HepG2 (cell line): ENCODE measurements around the gene GIPC1. TPM values are rescaled to one million over a fixed set of nuclear protein-coding genes. Genes with fewer than 3 reads are reported as not detected.

Experiments used
- CEBPG ChIP-seq: IDR thresholded peaks from 2 replicates; pipeline ENCODE4 v1.6.1; 2016
- LCORL ChIP-seq, 2 experiments: fragments of 450-650 bp in 1 of 2; sonication (generic) in 1 of 2; formaldehyde crosslinking in 1 of 2; IDR thresholded peaks; 2 replicates each; pipeline versions ENCODE4 v1.5.0 to v1.6.1; 2017 to 2020; ENCODE audit warnings: antibody characterized with exemption in 1 of 2, missing genetic modification reagents in 1 of 2
- MIXL1 ChIP-seq: IDR thresholded peaks from 2 replicates; pipeline ENCODE4 v1.6.1; 2016
- SKI ChIP-seq: fragments of 450-650 bp; IDR thresholded peaks from one replicate; pipeline ENCODE4 v1.6.1; 2018; ENCODE audit warnings: mild to moderate bottlenecking; ENCODE audit not compliant: partially characterized antibody
- SMAD3 ChIP-seq: sonication (generic); formaldehyde crosslinking; IDR thresholded peaks from 2 replicates; pipeline ENCODE4 v1.4.0; 2020; ENCODE audit warnings: missing genetic modification reagents
- ZBTB10 ChIP-seq: sonication (generic); formaldehyde crosslinking; IDR thresholded peaks from 2 replicates; pipeline ENCODE4 v1.4.0; 2020; ENCODE audit warnings: missing genetic modification reagents, borderline replicate concordance
- ZNF280D ChIP-seq: sonication (generic); formaldehyde crosslinking; IDR thresholded peaks from 2 replicates; pipeline ENCODE4 v1.5.1; 2020; ENCODE audit warnings: mild to moderate bottlenecking, missing genetic modification reagents
- ZNF343 ChIP-seq: sonication (generic); formaldehyde crosslinking; IDR thresholded peaks from 2 replicates; pipeline ENCODE4 v1.4.0; 2020; ENCODE audit warnings: mild to moderate bottlenecking, missing genetic modification reagents
- ZNF383 ChIP-seq: sonication (generic); formaldehyde crosslinking; IDR thresholded peaks from 2 replicates; pipeline ENCODE4 v1.4.0; 2020; ENCODE audit warnings: missing genetic modification reagents, mild to moderate bottlenecking, borderline replicate concordance
- ZNF570 ChIP-seq: sonication (generic); formaldehyde crosslinking; IDR thresholded peaks from 2 replicates; pipeline ENCODE4 v1.4.0; 2020; ENCODE audit warnings: mild to moderate bottlenecking, missing genetic modification reagents, borderline replicate concordance
- ZNF83 ChIP-seq: sonication (generic); formaldehyde crosslinking; IDR thresholded peaks from 2 replicates; pipeline ENCODE4 v1.4.0; 2020; ENCODE audit warnings: missing genetic modification reagents, mild to moderate bottlenecking, borderline replicate concordance
- polyA plus RNA-seq, 8 experiments: library from polyadenylated mRNA; depleted of rRNA in 3 of 8; stranded (reverse) in 7 of 8; unstranded in 1 of 8; fragments of >200 nt; fragmentation: Illumina TruSeq in 4 of 8; extraction: Trizol in 4 of 8; gene quantifications; 2 replicates each; pipeline versions ENCODE4 v1.2.1 to v1.2.3, GENCODE V29; 2011 to 2016; ENCODE audit warnings: low read depth in 4 of 8, missing spikeins in 1 of 8, mixed read lengths in 1 of 8; ENCODE audit not compliant: insufficient read depth in 1 of 8
- total RNA-seq, 5 experiments: library from RNA; depleted of rRNA; stranded (reverse); fragments of >200 nt; fragmentation: Illumina TruSeq; extraction: Trizol; gene quantifications; 2 replicates each; pipeline ENCODE4 v1.2.3, GENCODE V29; 2016; ENCODE audit warnings: low read depth in 1 of 5
- TF ChIP-seq, protein P1 (sequence below): sonication (generic); formaldehyde crosslinking; IDR thresholded peaks from 2 replicates; pipeline ENCODE4 v1.4.0; 2020; ENCODE audit warnings: missing genetic modification reagents
- TF ChIP-seq, protein P2 (sequence below), 2 experiments: IDR thresholded peaks; 2 replicates each; pipeline ENCODE4 v1.6.1; 2011 to 2012; ENCODE audit warnings: low read length in 2 of 2, borderline replicate concordance in 1 of 2, low read depth in 1 of 2, mild to moderate bottlenecking in 1 of 2, moderate library complexity in 1 of 2

Gene GIPC1
- total and polyA plus RNA-seq, 2 of the 13 experiments (the other 11 are each of a cell fraction or from before 2014, with no cell fraction given), result 27.1 to 48.1 TPM

GRCh38 chr19:14516746-14517438 lies 21.0 kb upstream of the GIPC1 start (continued):
- TF ChIP-seq ZNF383 (CRISPR knock-in tag) (no peak), ZNF343 (no peak), LCORL (IDR thresholded peaks at IDR 0.05) (no peak), LCORL (CRISPR knock-in tag; IDR thresholded peaks at IDR 0.05) (peak; percentile 58; the same call in 1 of the 2 replicates), MIXL1 (no peak), ZNF570 (CRISPR knock-in tag) (no peak), SMAD3 (CRISPR knock-in tag) (no peak), CEBPG (no peak), ZNF280D (no peak), ZBTB10 (CRISPR knock-in tag) (no peak), ZNF83 (CRISPR knock-in tag) (no peak), SKI (no peak)
- TF ChIP-seq, protein P1, sequence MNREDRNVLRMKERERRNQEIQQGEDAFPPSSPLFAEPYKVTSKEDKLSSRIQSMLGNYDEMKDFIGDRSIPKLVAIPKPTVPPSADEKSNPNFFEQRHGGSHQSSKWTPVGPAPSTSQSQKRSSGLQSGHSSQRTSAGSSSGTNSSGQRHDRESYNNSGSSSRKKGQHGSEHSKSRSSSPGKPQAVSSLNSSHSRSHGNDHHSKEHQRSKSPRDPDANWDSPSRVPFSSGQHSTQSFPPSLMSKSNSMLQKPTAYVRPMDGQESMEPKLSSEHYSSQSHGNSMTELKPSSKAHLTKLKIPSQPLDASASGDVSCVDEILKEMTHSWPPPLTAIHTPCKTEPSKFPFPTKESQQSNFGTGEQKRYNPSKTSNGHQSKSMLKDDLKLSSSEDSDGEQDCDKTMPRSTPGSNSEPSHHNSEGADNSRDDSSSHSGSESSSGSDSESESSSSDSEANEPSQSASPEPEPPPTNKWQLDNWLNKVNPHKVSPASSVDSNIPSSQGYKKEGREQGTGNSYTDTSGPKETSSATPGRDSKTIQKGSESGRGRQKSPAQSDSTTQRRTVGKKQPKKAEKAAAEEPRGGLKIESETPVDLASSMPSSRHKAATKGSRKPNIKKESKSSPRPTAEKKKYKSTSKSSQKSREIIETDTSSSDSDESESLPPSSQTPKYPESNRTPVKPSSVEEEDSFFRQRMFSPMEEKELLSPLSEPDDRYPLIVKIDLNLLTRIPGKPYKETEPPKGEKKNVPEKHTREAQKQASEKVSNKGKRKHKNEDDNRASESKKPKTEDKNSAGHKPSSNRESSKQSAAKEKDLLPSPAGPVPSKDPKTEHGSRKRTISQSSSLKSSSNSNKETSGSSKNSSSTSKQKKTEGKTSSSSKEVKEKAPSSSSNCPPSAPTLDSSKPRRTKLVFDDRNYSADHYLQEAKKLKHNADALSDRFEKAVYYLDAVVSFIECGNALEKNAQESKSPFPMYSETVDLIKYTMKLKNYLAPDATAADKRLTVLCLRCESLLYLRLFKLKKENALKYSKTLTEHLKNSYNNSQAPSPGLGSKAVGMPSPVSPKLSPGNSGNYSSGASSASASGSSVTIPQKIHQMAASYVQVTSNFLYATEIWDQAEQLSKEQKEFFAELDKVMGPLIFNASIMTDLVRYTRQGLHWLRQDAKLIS (CRISPR knock-in tag), result no peak
- TF ChIP-seq, protein P2, sequence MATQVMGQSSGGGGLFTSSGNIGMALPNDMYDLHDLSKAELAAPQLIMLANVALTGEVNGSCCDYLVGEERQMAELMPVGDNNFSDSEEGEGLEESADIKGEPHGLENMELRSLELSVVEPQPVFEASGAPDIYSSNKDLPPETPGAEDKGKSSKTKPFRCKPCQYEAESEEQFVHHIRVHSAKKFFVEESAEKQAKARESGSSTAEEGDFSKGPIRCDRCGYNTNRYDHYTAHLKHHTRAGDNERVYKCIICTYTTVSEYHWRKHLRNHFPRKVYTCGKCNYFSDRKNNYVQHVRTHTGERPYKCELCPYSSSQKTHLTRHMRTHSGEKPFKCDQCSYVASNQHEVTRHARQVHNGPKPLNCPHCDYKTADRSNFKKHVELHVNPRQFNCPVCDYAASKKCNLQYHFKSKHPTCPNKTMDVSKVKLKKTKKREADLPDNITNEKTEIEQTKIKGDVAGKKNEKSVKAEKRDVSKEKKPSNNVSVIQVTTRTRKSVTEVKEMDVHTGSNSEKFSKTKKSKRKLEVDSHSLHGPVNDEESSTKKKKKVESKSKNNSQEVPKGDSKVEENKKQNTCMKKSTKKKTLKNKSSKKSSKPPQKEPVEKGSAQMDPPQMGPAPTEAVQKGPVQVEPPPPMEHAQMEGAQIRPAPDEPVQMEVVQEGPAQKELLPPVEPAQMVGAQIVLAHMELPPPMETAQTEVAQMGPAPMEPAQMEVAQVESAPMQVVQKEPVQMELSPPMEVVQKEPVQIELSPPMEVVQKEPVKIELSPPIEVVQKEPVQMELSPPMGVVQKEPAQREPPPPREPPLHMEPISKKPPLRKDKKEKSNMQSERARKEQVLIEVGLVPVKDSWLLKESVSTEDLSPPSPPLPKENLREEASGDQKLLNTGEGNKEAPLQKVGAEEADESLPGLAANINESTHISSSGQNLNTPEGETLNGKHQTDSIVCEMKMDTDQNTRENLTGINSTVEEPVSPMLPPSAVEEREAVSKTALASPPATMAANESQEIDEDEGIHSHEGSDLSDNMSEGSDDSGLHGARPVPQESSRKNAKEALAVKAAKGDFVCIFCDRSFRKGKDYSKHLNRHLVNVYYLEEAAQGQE (IDR thresholded peaks at IDR 0.05; ENCODE audit: borderline replicate concordance in 1 of 2, low read depth in 1 of 2, low read length in 2 of 2), result no peak
